ENCODE results near the gene ZFAND3.

GRCh38 chr6:38024908-38025307, 205.4 kb downstream of the ZFAND3 start:
- TF ChIP-seq CTCF (IDR thresholded peaks at IDR 0.05; ENCODE audit: low read length) (no peak), EZH2 (IDR thresholded peaks at IDR 0.05; ENCODE audit: borderline replicate concordance, low read length) (no peak)

Data from OCI-LY1 (cell line).